Measurements from ENCODE around the gene EEFSEC.

EEFSEC gene

DNA sequence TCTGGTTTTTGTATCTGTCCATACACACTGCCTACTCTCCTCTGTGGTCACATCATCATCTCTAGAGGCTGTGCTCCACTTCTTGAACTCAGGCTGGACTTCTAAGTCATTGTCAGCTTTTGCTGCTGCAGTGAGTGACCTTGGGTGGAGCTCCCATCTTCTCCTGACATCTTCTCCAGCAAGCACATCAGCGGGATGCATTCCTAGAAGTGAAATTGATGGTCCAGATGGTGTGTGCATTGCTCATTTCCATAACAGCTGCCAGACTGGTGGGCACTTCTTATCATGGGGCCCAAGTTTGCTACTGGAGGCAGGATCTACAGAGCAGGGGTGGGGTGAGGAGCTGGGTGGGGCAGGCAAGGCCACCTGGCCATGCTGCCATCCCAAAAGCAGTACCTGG, 203.5 kb downstream of the EEFSEC start:
- Histone ChIP-seq H3K36me3 (ENCODE audit: control insufficient read depth, insufficient read depth, low read length) (no peaks in the 10 kb centered on the region), H3K4me1 (ENCODE audit: control insufficient read depth, insufficient read depth, low read length) (peaks cover 4% of the 10 kb centered on the region), H3K27ac (ENCODE audit: insufficient read depth, low read depth, low read length, poor library complexity, severe bottlenecking) (no peak overlapping the region), H3K4me3 (ENCODE audit: insufficient read depth, low read depth, low read length) (no peak overlapping the region), H3K27me3 (ENCODE audit: control insufficient read depth, insufficient read depth, low read length, poor library complexity, severe bottlenecking) (no peaks in the 10 kb centered on the region), H3K9me3 (ENCODE audit: control insufficient read depth, low read length) (no peaks in the 10 kb centered on the region)
- WGBS, 2 experiments: 92 to 94% methylated on average over 1 of the region's 1 CpG

DNA sequence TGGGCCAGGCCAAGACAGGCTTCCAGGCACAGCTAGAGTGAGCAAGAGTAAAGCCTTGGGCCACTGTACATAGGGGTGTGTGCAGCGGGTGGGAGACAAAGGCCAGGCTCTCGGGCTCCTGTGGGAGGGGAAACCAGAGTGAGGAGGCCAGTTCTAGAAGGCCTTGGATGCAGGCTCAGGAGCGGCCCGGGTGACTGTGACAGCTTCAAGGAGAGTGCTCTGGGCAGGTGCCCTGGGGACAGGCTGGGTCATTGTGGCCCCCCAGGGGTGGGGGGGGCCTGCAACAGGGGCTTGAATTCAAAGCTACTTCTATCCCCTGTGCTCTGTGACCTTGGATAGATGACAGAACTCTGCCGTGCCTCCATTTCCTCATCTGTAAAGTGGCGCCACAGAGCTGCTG, 204.3 kb downstream of the EEFSEC start:
- Histone ChIP-seq H3K9me3 (ENCODE audit: control insufficient read depth, low read length) (no peaks in the 10 kb centered on the region), H3K27ac (ENCODE audit: insufficient read depth, low read depth, low read length, poor library complexity, severe bottlenecking) (no peak overlapping the region), H3K4me1 (ENCODE audit: control insufficient read depth, insufficient read depth, low read length) (peaks cover 4% of the 10 kb centered on the region), H3K36me3 (ENCODE audit: control insufficient read depth, insufficient read depth, low read length) (no peaks in the 10 kb centered on the region), H3K4me3 (ENCODE audit: insufficient read depth, low read depth, low read length) (no peak overlapping the region), H3K27me3 (ENCODE audit: control insufficient read depth, insufficient read depth, low read length, poor library complexity, severe bottlenecking) (no peaks in the 10 kb centered on the region)
- 95 to 96% methylated on average over 6 of the region's 6 CpGs for WGBS, 2 experiments

- peaks cover 4% of the 10 kb centered on the region for H3K4me1 ChIP-seq (ENCODE audit: control insufficient read depth, insufficient read depth, low read length)
- no peaks in the 10 kb centered on the region for H3K36me3 ChIP-seq (ENCODE audit: control insufficient read depth, insufficient read depth, low read length)
- 94 to 95% methylated on average over 17 of the region's 17 CpGs for WGBS, 2 experiments
- H3K27me3 ChIP-seq (ENCODE audit: control insufficient read depth, insufficient read depth, low read length, poor library complexity, severe bottlenecking): no peaks in the 10 kb centered on the region
- no peaks in the 10 kb centered on the region for H3K9me3 ChIP-seq (ENCODE audit: control insufficient read depth, low read length)
- no peak overlapping the region for H3K4me3 ChIP-seq (ENCODE audit: insufficient read depth, low read depth, low read length)
- no peak overlapping the region for H3K27ac ChIP-seq (ENCODE audit: insufficient read depth, low read depth, low read length, poor library complexity, severe bottlenecking)
Measured at GRCh38 chr3:128358156-128358895, 205.0 kb downstream of the EEFSEC start.

- Histone ChIP-seq H3K27me3 (ENCODE audit: control insufficient read depth, insufficient read depth, low read length, poor library complexity, severe bottlenecking) (no peaks in the 10 kb centered on the region), H3K9me3 (ENCODE audit: control insufficient read depth, low read length) (no peaks in the 10 kb centered on the region), H3K4me1 (ENCODE audit: control insufficient read depth, insufficient read depth, low read length) (peaks cover 2% of the 10 kb centered on the region), H3K4me3 (ENCODE audit: insufficient read depth, low read depth, low read length) (no peak overlapping the region), H3K27ac (ENCODE audit: insufficient read depth, low read depth, low read length, poor library complexity, severe bottlenecking) (no peak overlapping the region), H3K36me3 (ENCODE audit: control insufficient read depth, insufficient read depth, low read length) (no peaks in the 10 kb centered on the region)
- WGBS, 2 experiments: 89 to 90% methylated on average over 6 of the region's 6 CpGs
Measured at GRCh38 chr3:128359060-128359664, 205.9 kb downstream of the EEFSEC start.

DNA sequence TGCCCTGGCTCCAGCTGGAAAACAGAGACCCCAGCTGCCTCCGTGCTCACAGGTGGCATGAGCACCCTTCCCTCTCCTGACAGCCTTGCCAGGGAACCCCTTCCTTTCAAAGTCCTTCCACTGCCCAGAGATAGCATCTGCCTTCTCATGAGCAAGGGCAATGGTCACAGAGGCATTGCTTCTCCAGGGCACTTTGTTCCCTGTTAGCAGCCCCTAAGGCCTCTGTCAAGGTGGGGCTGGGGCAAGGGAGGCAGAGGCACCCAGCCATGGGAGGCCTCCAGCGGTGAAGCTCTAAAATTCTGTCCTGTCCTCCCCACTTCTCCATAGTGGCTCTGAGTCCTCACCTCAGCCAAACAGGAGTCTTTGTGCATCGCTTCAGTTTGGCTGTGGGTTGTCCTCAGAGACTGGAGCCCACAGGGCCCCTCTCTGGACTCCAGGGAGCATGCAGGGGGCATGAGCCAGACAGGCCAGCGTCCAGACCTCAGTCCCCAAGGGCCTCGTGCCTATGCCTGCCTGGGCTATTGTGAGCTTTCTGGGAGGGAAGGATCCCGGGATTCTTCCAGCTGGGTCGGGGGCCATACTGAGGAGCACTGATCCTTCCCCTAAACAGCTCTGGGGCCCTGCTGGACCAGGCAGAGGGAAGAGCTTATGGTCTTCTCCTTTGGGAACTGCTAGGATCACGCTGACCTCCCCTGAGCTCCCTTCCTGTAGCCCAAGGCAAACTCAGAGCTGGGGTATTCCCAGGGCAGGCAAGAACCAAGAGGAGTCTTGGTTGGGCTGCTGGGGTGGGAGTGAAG, 206.8 kb downstream of the EEFSEC start:
- Histone ChIP-seq H3K36me3 (ENCODE audit: control insufficient read depth, insufficient read depth, low read length) (no peaks in the 10 kb centered on the region), H3K9me3 (ENCODE audit: control insufficient read depth, low read length) (no peaks in the 10 kb centered on the region), H3K4me3 (ENCODE audit: insufficient read depth, low read depth, low read length) (no peak overlapping the region), H3K27me3 (ENCODE audit: control insufficient read depth, insufficient read depth, low read length, poor library complexity, severe bottlenecking) (no peaks in the 10 kb centered on the region), H3K27ac (ENCODE audit: insufficient read depth, low read depth, low read length, poor library complexity, severe bottlenecking) (no peak overlapping the region), H3K4me1 (ENCODE audit: control insufficient read depth, insufficient read depth, low read length) (no peaks in the 10 kb centered on the region)
- 84 to 86% methylated on average over 8 of the region's 8 CpGs for WGBS, 2 experiments

- H3K4me1 ChIP-seq (ENCODE audit: control insufficient read depth, insufficient read depth, low read length): no peaks in the 10 kb centered on the region
- H3K27ac ChIP-seq (ENCODE audit: insufficient read depth, low read depth, low read length, poor library complexity, severe bottlenecking): no peak overlapping the region
- H3K9me3 ChIP-seq (ENCODE audit: control insufficient read depth, low read length): no peaks in the 10 kb centered on the region
- H3K27me3 ChIP-seq (ENCODE audit: control insufficient read depth, insufficient read depth, low read length, poor library complexity, severe bottlenecking): no peaks in the 10 kb centered on the region
- H3K36me3 ChIP-seq (ENCODE audit: control insufficient read depth, insufficient read depth, low read length): no peaks in the 10 kb centered on the region
- 83 to 92% methylated on average over 6 of the region's 6 CpGs for WGBS, 2 experiments
- H3K4me3 ChIP-seq (ENCODE audit: insufficient read depth, low read depth, low read length): no peak overlapping the region
Measured at GRCh38 chr3:128360705-128361271, 207.5 kb downstream of the EEFSEC start.

DNA sequence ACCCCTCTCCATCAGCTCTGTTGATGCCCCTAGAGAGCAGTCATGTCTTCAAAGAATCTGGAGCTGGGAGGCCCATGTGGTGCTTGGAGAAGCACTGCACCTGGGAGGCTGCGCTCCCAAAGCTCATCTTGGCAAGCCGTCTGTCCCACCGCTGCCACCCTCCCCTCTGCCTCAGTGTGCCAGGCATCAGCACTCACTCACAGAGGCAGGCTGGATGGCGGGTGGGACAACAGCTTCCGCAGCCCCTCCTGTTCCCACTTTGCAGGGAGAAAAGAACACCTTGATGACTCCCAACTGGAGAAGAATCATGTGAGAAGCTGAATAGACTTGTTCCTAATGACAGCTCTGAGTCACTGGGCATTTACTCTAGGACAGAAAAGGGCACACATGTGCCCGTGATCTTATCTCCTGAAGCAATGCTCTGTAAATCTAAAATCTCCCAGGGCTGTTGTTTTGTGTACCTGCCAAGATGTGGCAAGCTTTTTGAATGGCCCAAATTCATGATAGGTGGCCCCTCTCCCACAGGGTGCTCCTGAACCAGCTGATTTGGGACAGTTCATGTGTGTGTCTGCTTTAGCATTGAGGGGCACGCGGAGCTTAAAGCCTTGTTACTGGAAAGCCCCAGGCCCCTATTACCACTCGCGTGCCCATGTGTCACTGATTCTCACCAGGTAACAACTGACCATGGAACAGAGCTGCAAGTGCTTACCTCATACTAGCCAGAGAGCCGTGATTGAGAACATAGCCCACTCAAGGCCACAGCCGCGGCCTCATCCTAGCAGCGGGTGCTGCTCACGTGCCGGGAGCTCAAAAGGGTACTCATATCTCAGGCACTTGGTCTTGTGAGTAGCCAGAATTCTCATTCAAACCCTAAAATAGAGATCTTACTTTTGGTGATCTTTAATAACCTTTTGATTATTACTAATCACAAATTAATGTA, 209.0 kb downstream of the EEFSEC start:
- Histone ChIP-seq H3K36me3 (ENCODE audit: control insufficient read depth, insufficient read depth, low read length) (no peaks in the 10 kb centered on the region), H3K4me3 (ENCODE audit: insufficient read depth, low read depth, low read length) (no peak overlapping the region), H3K27me3 (ENCODE audit: control insufficient read depth, insufficient read depth, low read length, poor library complexity, severe bottlenecking) (no peaks in the 10 kb centered on the region), H3K27ac (ENCODE audit: insufficient read depth, low read depth, low read length, poor library complexity, severe bottlenecking) (no peak overlapping the region), H3K4me1 (ENCODE audit: control insufficient read depth, insufficient read depth, low read length) (no peaks in the 10 kb centered on the region), H3K9me3 (ENCODE audit: control insufficient read depth, low read length) (no peaks in the 10 kb centered on the region)
- WGBS, 2 experiments: 94 to 97% methylated on average over 16 of the region's 16 CpGs

DNA sequence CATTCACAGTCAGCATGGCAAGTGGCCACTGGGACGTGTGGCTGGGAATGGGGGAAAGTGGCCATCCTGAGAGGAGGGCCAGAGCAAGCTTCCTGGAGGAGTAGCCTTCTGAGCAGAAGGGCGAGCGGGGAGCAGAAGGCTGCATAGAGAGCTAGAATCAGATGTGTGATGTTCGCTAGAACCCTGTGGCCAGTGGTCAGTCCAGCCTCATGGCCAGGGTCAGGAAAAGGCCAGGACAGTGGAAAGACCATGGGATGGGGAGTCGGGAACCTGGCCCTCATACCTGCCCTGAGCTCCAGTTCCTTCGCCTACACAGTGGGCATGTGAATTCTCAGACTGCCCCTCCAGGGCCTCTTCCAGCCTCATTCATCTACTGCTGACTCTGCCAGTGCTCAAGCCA, 211.0 kb downstream of the EEFSEC start:
- no peak overlapping the region for H3K27ac ChIP-seq (ENCODE audit: insufficient read depth, low read depth, low read length, poor library complexity, severe bottlenecking)
- no peaks in the 10 kb centered on the region for H3K36me3 ChIP-seq (ENCODE audit: control insufficient read depth, insufficient read depth, low read length)
- no peak overlapping the region for H3K4me3 ChIP-seq (ENCODE audit: insufficient read depth, low read depth, low read length)
- no peaks in the 10 kb centered on the region for H3K27me3 ChIP-seq (ENCODE audit: control insufficient read depth, insufficient read depth, low read length, poor library complexity, severe bottlenecking)
- H3K4me1 ChIP-seq (ENCODE audit: control insufficient read depth, insufficient read depth, low read length): no peaks in the 10 kb centered on the region
- no peaks in the 10 kb centered on the region for H3K9me3 ChIP-seq (ENCODE audit: control insufficient read depth, low read length)
- WGBS, 2 experiments: 89 to 92% methylated on average over 6 of the region's 6 CpGs

- no peak overlapping the region for H3K27ac ChIP-seq (ENCODE audit: insufficient read depth, low read depth, low read length, poor library complexity, severe bottlenecking)
- 92 to 95% methylated on average over 7 of the region's 7 CpGs for WGBS, 2 experiments
- no peaks in the 10 kb centered on the region for H3K36me3 ChIP-seq (ENCODE audit: control insufficient read depth, insufficient read depth, low read length)
- no peaks in the 10 kb centered on the region for H3K9me3 ChIP-seq (ENCODE audit: control insufficient read depth, low read length)
- no peaks in the 10 kb centered on the region for H3K4me1 ChIP-seq (ENCODE audit: control insufficient read depth, insufficient read depth, low read length)
- H3K4me3 ChIP-seq (ENCODE audit: insufficient read depth, low read depth, low read length): no peak overlapping the region
- no peaks in the 10 kb centered on the region for H3K27me3 ChIP-seq (ENCODE audit: control insufficient read depth, insufficient read depth, low read length, poor library complexity, severe bottlenecking)
Measured at GRCh38 chr3:128364808-128365360, 211.6 kb downstream of the EEFSEC start.

All from ectodermal cell (in vitro differentiated cells).